Esophagus muscularis mucosa (tissue), 4 donors: Measurements from ENCODE around the gene MRPL39. TPM values are rescaled to one million over a fixed set of nuclear protein-coding genes. Genes with fewer than 3 reads are reported as not detected.

ENCODE experiments used
- DNase-seq: peaks from one replicate; pipeline ENCODE4 v3.0.0-alpha.2; 2017; ENCODE audit errors: extremely low spot score
- H3K27ac ChIP-seq, 4 donors: fragments of 200-600 bp; sonication (generic); replicated peaks in 1 of 4; 1 replicate in 3 of 4; 2 replicates in 1 of 4; pipeline ENCODE4 v1.5.1; 2016 to 2019; ENCODE audit warnings: mild to moderate bottlenecking in 1 of 4
- H3K27me3 ChIP-seq, 4 donors: fragments of 200-600 bp; sonication (generic); one replicate each; pipeline versions ENCODE4 v1.5.1 to v1.6.0; 2016 to 2019
- H3K36me3 ChIP-seq, 4 donors: fragments of 200-600 bp; sonication (generic); one replicate each; pipeline ENCODE4 v1.5.1; 2016 to 2019
- H3K4me1 ChIP-seq, 4 donors: fragments of 200-600 bp; sonication (generic); one replicate each; pipeline ENCODE4 v1.5.1; 2016 to 2019
- H3K4me3 ChIP-seq, 4 donors: fragments of 200-600 bp; sonication (generic); 1 replicate in 2 of 4; 2 replicates in 2 of 4; pipeline ENCODE4 v1.5.1; 2016 to 2019; ENCODE audit warnings: mild to moderate bottlenecking in 4 of 4, moderate library complexity in 1 of 4
- H3K9me3 ChIP-seq, 4 donors: fragments of 200-600 bp; sonication (generic); 1 replicate in 3 of 4; 2 replicates in 1 of 4; pipeline ENCODE4 v1.5.1; 2016 to 2019
- EP300 ChIP-seq: sonication (generic); formaldehyde crosslinking; IDR thresholded peaks from one replicate; pipeline ENCODE4 v1.6.1; 2017; ENCODE audit warnings: antibody characterized with exemption
- POLR2A ChIP-seq: fragments of 450-650 bp; IDR thresholded peaks from one replicate; pipeline ENCODE4 v1.6.1; 2017; ENCODE audit warnings: antibody characterized with exemption, moderate library complexity, mild to moderate bottlenecking, low read depth
- POLR2AphosphoS5 ChIP-seq, 2 donors: sonication (generic); formaldehyde crosslinking; IDR thresholded peaks; one replicate each; pipeline ENCODE4 v1.6.1; 2017; ENCODE audit warnings: antibody characterized with exemption in 2 of 2
- WGBS: methylation state at CpG from one replicate; pipeline ENCODE4 v1.1.5; 2018; 5-methylcytosine and 5-hydroxymethylcytosine counted together
- intact Hi-C: fragments of 100-400 bp; cut with DNase I; formaldehyde crosslinking; loops from one replicate; pipeline ENCODE4 v1.15.1; 2023
- total RNA-seq, 4 donors: library from RNA; depleted of rRNA; stranded (reverse); fragments of >200 nt; gene quantifications; one replicate each; pipeline versions ENCODE4 v1.1.0 to v1.2.1, GENCODE V29; 2016
- TF ChIP-seq, protein P1 (sequence below), 3 experiments: fragments of 200-600 bp in 2 of 3; fragments of 450-650 bp in 1 of 3; sonication (generic) in 2 of 3; IDR thresholded peaks; one replicate each; pipeline ENCODE4 v1.5.1; 2017 to 2019; ENCODE audit warnings: antibody characterized with exemption in 3 of 3, mild to moderate bottlenecking in 2 of 3, moderate library complexity in 1 of 3

Gene MRPL39
- total RNA-seq, 4 donors from 2014 or later: 22.0 to 31.8 (median 27.4) TPM

GRCh38 chr21:25539606-25540005, 67.7 kb downstream of the MRPL39 start:
- WGBS: no CpG with 5 or more reads among the region's 3 CpGs
- H3K36me3 ChIP-seq: no peaks in the 10 kb centered on the region
- H3K4me3 ChIP-seq: no peak overlapping the region
- TF ChIP-seq POLR2AphosphoS5 (IDR thresholded peaks at IDR 0.05) (no peak), POLR2A (no peak), EP300 (no peak)
- TF ChIP-seq, protein P1, sequence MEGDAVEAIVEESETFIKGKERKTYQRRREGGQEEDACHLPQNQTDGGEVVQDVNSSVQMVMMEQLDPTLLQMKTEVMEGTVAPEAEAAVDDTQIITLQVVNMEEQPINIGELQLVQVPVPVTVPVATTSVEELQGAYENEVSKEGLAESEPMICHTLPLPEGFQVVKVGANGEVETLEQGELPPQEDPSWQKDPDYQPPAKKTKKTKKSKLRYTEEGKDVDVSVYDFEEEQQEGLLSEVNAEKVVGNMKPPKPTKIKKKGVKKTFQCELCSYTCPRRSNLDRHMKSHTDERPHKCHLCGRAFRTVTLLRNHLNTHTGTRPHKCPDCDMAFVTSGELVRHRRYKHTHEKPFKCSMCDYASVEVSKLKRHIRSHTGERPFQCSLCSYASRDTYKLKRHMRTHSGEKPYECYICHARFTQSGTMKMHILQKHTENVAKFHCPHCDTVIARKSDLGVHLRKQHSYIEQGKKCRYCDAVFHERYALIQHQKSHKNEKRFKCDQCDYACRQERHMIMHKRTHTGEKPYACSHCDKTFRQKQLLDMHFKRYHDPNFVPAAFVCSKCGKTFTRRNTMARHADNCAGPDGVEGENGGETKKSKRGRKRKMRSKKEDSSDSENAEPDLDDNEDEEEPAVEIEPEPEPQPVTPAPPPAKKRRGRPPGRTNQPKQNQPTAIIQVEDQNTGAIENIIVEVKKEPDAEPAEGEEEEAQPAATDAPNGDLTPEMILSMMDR (IDR thresholded peaks at IDR 0.05): no peak
- DNase-seq: peak; percentile 68
- peaks cover 0 to 28% (median 0%) of the 10 kb centered on the region in 4 donors for H3K9me3 ChIP-seq
- intact Hi-C loops: no loop called here
- H3K27ac ChIP-seq: no peak overlapping the region
- H3K4me1 ChIP-seq: no peaks in the 10 kb centered on the region
- H3K27me3 ChIP-seq: no peaks in the 10 kb centered on the region

- H3K36me3 ChIP-seq: no peaks in the 10 kb centered on the region
- no peak for DNase-seq
- no peaks in the 10 kb centered on the region for H3K27me3 ChIP-seq
- H3K4me1 ChIP-seq: no peaks in the 10 kb centered on the region
- no peak overlapping the region for H3K4me3 ChIP-seq
- H3K9me3 ChIP-seq: peaks cover 0 to 28% (median 0%) of the 10 kb centered on the region in 4 donors
- TF ChIP-seq POLR2AphosphoS5 (IDR thresholded peaks at IDR 0.05) (no peak), POLR2A (no peak), EP300 (no peak)
- TF ChIP-seq, protein P1 (IDR thresholded peaks at IDR 0.05): no peak
- intact Hi-C loops: no loop called here
- no peak overlapping the region for H3K27ac ChIP-seq
Measured at GRCh38 chr21:25537174-25537573, 70.1 kb downstream of the MRPL39 start.

DNA sequence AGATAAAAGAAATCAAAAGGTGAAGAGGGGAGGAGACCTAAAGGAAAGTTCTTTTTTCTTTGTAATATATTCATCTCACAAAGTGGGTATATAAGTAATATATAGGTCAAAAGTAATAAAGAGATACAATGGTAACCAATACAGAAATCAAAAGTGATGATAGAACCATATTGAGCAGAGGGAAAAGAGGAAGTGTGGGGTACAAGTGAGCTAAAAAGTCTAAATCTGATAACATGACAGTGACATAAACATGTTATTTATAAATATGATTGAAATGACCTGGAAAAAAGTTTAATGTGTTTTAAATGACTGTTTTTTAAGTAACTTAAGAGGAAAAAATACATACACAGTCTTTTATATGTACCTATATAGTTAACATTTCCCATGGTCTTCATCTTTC, 70.5 kb downstream of the MRPL39 start:
- intact Hi-C loops: no loop called here
- H3K9me3 ChIP-seq: peaks cover 0 to 28% (median 0%) of the 10 kb centered on the region in 4 donors
- no peak overlapping the region for H3K4me3 ChIP-seq
- H3K27ac ChIP-seq: no peak overlapping the region
- no peaks in the 10 kb centered on the region for H3K36me3 ChIP-seq
- H3K27me3 ChIP-seq: no peaks in the 10 kb centered on the region
- DNase-seq: no peak
- no peak for TF ChIP-seq EP300
- TF ChIP-seq, protein P1 (IDR thresholded peaks at IDR 0.05): no peak
- no peak for TF ChIP-seq POLR2AphosphoS5 (IDR thresholded peaks at IDR 0.05)
- no peak for TF ChIP-seq POLR2A
- H3K4me1 ChIP-seq: no peaks in the 10 kb centered on the region

- Histone ChIP-seq H3K4me3 (no peak overlapping the region), H3K27ac (no peak overlapping the region), H3K36me3 (no peaks in the 10 kb centered on the region), H3K9me3 (peaks cover 0 to 28% (median 0%) of the 10 kb centered on the region in 4 donors), H3K27me3 (no peaks in the 10 kb centered on the region), H3K4me1 (no peaks in the 10 kb centered on the region)
- no peak for DNase-seq
- WGBS: 81% methylated on average over 2 of the region's 2 CpGs
- intact Hi-C loops: no loop called here
- TF ChIP-seq EP300: no peak
- TF ChIP-seq POLR2A: no peak
- TF ChIP-seq, protein P1 (IDR thresholded peaks at IDR 0.05): no peak
- TF ChIP-seq POLR2AphosphoS5 (IDR thresholded peaks at IDR 0.05): no peak
Measured at GRCh38 chr21:25535849-25536248, 71.4 kb downstream of the MRPL39 start.

Other genes starting within 250 kb of the MRPL39 start
- 10 to 100 TPM; 28.0 to 52.4 (median 46.7) TPM for gene JAM2, start 31.8 kb upstream of the MRPL39 start, total RNA-seq
- gene ATP5PF, start 127.4 kb upstream of the MRPL39 start, total RNA-seq: 100 to 1,000 TPM; 105 to 213 (median 136) TPM
- gene GABPA, start 127.5 kb upstream of the MRPL39 start, total RNA-seq: 10 to 100 TPM; 17.6 to 23.7 (median 19.6) TPM